ENCODE data around the gene OTUB1.
A peak's percentile ranks its signal among the peaks of the same experiment; 100 is the strongest.
"Not testable (repeated sequence)": the region's sequence is repeated elsewhere in the genome, so short reads cannot be mapped to it uniquely, and the experiment has no call there.

OTUB1 gene, protein sequence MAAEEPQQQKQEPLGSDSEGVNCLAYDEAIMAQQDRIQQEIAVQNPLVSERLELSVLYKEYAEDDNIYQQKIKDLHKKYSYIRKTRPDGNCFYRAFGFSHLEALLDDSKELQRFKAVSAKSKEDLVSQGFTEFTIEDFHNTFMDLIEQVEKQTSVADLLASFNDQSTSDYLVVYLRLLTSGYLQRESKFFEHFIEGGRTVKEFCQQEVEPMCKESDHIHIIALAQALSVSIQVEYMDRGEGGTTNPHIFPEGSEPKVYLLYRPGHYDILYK

DNA sequence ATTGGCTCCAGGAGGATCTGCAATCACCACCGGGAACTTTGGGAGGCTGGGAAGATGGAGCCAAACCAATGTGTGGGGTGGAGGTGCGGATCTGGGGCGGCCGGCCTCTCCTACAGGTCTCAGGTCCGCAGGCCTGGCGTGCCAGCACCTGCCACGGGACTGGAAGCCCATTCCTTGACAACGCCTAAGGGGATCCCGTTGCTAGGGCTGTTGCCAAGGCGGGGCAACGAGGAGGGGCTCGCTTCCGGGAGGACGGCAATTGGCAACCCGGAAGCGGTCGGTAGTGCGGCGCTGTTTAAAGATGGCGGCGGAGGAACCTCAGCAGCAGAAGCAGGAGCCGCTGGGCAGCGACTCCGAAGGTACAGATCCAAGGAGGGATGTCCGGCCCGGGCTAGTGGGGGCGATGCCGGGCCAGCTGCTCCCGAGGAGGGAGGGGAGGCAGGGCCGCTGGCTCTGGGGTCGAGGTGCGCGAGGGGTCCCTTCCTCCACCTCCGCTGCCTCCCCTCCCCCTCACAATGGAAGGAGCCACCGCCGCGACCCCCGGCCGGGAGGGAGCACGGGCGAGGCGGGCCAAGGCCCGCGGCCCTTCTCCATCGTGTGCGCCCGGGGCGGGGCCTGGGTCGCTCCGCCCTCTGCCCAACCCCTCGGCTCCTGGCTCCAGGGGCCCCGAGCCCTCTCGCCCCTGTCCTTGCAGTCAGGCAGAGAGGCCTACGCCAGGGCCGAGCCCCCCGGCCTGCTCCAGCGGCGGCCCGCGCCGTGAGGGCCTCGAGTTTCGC lies at the start of gene OTUB1:
OTUB1 (plus strand) TSS at position 283 of the 776 bp plus-strand sequence; CDS start at position 302, 19 bp downstream.
- DNase-seq (ENCODE audit: low read depth in 2 of 2) = peak; percentile 83 to 86

DNA sequence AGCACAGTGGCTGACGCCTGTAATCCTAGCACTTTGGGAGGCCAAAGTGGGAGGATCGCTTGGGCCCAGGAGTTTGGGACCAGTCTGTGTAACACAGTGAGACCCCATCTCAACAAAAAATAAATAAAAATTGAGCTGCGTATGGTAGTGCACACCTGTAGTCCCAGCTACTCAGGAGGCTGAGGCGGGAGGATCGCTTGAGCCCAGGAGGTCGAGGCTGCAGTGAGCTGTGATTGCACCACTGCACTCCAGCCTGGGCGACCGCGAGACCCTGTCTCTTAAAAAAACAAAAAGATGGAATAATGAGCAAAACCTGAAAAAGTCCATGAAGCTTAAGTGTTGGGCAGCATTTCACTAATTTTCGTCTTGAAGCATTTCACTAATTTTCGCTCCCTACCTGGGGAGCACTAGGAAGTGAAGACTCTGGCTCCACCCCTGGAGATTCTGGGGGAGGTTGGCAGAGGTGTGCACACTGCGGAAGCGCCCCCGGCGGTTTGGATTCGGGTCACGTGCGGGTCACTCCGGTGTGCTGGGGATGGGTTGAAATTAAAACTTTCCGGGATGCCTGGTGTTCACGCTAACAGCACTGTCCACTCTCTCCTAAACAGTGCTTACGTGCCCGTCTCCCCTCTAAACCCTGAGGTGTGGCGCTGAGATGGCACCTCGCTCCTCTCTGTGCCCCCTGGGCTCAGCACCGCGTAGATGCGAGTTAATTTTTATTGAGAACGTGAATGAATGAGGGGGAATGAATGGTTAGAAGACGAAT lies 48.3 kb upstream of the OTUB1 start:
- no peak for DNase-seq (ENCODE audit: low read depth in 2 of 2)

DNA sequence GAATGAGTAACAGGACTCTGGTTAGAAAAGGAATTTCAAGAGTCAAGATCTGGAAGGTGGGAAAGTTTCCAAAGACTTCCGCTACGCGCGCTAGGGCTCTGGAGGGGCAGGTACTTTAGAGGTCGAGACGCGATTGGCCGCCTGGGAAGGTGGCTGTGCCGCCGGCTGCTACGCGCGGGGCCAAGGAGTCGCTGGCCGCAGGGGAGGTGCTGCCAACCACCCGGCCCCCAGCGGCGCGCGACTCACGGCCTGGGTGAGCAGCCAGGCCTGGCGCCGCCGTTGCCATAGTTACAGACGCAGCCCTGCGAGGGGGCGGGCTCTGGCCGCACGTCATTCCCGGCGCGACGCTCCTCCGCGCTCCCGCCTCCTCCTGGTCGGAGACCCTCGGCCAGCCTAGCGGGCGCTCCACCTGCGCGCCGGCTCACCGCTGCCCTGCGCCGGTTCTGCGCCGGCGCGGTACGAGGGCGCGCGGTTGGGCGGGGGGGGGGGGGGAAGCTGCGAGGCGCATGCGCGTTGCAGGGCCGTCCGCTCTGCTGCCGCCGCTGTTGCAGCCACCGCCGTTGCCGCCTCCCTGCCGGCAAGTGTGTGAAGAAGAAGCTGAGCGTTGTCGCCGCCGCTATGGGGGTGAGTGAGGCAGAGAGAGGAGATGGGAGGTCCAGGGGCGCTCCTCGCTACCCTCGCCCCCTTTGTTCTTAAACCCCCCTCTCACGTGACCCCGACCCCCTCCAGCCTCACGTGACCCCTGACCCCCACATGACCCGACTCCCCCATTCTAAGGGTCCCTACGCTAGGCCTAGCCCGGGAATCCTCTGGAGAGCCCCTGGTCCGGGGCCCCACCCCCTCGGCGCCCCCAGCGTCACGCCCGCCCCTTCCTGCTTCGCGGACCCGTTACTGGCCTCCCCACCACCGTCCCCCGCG lies 47.5 kb upstream of the OTUB1 start, which contains the start of gene NAA40:
NAA40 (plus strand) TSS at position 524 of the 918 bp plus-strand sequence; CDS start at position 619, 95 bp downstream.
- DNase-seq (ENCODE audit: low read depth in 2 of 2) = peak; percentile 95 to 96

DNA sequence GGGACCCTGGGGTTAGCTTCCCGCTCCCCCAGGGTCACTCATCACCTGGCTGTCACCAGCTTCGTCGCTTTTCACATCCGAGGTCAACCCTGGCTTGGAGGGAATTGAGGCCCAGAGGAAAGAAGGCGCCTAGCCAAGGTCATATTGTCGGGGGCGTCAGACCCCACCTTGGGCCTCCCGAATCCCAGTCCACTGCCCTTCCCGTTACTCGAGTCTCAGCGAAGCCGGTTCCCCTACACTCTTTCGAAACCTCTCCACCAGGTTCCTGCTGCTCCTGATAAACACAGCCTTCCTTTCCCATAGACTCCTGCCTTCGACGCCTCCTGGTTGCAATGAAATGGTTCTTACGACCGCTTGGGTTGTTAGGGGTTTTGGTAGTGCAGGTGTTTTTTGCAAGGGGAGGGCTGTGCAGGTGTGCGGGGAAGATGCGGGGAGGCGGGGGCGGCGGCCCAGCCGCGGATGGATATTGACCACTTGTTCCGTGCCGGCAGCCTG lies 46.8 kb upstream of the OTUB1 start:
- DNase-seq (ENCODE audit: low read depth in 2 of 2) = no peak

DNA sequence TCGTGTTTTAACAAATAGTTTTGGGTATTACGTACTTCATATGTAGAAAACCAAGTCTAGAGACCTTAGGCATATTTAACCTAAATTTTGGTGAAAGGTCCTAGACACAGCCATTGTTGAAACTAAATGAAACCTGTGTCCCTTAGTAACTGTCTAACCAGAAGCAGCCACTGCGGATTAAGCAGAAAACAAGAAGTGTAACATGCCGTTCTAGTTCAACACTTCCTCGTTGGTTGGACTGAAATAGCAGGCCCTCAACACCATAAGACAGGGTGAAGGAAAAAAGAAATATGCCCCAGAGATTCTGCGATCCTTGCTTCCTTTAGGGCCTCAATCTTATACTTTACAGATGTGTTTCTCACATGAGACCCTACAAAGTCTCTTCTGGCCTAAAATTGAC lies 45.5 kb upstream of the OTUB1 start:
- no peak for DNase-seq (ENCODE audit: low read depth in 2 of 2)

DNA sequence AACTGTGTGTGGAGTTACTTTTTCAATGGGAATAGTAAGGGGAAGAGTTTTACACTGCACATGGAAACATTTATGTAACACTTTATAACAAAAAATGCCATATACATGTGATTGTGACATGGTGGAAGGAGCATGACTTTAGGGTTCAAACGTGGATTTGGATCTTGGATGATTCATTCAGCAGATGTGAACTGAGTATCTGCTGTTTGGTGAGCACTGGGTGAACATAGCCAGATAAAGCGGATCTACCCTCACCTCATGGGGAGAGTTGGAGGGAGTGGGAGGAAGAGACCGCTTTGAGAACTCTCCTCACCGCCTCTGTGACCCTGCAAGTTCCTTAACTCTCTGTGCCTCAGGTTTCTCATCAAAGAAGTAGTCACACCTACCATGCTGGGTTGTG lies 44.3 kb upstream of the OTUB1 start:
- no peak for DNase-seq (ENCODE audit: low read depth in 2 of 2)

DNA sequence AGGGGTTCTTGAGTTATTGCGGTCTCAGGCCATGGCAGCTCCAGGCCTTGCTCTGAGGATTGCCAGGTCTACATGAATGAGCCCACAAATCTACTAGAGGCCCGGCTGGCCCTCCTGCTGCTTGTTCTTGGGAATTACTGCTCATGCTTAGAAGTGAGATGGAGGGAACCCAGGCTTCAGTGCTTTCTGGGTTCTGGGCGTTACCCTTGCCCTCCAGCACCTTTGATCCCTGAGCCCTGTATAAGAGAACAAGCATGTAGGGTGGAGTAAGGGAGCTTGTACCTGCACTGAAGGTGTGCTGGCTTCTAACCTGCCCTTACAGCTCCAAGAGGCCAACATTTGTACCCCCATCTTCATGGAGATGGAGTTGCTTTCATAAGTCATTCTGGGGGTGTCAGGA lies 43.4 kb upstream of the OTUB1 start:
- no peak for DNase-seq (ENCODE audit: low read depth in 2 of 2)

DNA sequence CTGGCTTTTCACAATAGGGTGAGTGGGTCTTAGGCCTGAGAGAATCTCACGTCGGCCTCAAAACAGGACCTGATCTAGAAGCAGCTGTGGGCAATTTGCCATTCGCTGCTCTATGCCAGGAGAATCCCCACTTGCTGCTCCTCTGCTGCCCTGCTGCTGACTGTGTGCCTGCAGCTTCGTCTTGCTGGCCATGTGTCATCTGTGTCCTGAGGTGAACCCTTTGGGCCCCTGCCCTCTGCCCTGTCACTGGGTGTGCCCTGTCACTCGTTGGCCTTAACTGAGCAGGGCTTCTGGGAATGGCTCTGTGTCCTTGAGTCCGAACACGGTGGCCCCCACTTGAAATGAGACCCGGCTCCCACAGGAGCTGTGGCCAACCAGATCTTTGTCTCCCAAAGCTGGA lies 41.3 kb upstream of the OTUB1 start:
- no peak for DNase-seq (ENCODE audit: low read depth in 2 of 2)

DNA sequence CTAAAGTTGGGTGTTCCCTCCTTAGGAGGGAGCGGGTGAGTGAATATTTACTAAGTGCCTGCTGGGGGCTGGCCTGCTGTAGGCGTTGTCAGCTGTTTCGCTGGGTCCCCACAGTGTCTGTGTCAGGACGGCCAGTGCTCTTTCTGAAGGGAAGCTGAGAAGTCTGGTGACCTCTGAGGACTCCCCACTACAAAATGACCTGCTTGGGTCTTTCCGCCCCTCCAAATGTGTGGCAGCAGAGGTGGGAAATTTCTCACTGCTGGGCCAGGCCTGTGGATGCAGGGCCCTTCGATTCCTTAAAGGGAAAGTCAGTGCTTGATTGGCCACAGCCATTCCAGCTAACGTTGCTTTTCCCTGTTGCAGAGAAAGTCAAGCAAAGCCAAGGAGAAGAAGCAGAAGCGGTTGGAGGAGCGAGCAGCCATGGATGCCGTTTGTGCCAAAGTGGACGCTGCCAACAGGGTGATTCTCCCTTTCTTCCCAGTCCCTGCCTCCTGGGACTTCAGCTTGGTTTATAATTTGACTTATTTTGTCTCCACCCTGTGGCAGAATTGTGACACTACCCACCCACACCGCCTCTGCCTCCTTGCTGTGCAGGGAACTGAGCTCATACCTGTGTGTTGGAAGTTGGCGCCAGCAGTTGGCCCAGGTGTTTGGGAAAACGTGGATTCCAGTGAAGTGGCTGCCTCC lies 40.6 kb upstream of the OTUB1 start:
- DNase-seq (ENCODE audit: low read depth in 2 of 2) = no peak

DNA sequence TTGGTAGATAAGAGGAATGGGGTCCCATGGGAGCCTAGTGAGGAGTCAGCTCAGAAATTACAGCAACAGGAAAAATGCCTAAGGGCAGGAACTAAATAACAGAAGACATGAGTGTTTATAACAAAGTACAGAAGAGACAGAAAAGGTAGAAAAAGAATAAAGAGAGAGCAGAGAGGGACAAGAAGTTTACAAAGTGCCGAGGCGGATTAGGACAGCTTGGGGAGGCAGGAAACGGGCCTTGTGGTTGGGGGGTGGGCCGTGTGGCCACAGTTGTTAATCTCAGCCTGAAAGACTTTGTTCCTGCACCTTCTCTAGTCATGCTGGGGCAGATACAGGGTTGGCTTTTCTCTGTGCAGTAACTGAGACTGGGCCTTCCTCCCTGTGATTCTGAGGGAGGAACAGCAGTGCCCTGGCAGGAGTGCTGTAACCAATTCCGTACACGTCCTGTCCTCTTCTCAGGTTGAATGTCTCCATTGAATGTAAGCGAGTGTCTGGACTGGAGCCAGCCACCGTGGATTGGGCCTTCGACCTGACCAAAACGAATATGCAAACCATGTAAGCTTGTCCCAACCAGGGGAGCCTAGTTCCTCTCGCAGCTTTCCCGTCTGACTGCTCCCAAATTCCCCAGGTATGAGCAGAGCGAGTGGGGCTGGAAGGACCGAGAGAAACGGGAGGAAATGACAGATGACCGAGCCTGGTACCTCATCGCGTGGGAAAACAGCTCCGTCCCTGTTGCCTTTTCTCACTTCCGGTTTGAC lies 34.3 kb upstream of the OTUB1 start:
- DNase-seq (ENCODE audit: low read depth in 2 of 2) = no peak

DNA sequence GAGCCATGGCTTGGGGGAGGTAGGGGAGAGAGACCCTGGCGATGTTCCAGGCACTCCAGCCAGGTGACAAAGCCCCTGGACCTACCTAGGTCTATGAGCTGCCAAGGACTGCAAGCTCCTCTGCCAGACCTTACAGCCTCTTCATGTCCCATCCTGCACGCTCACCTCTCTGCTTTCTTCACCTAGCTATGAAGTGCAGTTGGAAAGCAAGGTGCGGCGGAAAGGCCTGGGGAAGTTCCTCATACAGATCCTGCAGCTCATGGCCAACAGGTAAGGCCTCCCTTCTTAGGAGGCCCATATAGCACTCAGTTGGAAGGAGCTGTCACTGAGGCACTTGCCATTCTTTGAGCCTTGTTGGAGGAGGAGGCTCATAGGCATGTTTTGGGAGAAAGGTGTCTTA lies 33.7 kb upstream of the OTUB1 start:
- no peak for DNase-seq (ENCODE audit: low read depth in 2 of 2)

DNA sequence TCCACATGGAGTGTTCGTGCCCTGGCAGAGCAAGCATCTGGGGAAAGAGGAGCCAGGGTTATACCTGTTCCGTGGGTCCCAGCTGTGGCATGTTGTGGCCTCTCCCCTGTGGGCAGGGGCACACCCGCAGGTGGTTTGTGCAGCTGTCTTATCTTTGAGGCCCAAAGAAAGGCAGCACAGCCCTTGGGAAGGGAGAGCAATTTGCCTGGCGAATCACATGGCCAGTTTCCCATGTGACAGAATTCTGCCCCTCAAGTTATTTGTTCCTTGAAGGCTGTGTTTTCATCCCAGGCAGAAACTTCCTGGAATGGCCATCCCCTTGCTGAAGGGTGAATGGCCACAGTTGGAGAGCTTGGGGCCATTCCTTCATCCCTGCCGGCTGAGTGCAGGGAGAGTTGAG lies 28.2 kb upstream of the OTUB1 start:
- DNase-seq (ENCODE audit: low read depth in 2 of 2) = no peak

DNA sequence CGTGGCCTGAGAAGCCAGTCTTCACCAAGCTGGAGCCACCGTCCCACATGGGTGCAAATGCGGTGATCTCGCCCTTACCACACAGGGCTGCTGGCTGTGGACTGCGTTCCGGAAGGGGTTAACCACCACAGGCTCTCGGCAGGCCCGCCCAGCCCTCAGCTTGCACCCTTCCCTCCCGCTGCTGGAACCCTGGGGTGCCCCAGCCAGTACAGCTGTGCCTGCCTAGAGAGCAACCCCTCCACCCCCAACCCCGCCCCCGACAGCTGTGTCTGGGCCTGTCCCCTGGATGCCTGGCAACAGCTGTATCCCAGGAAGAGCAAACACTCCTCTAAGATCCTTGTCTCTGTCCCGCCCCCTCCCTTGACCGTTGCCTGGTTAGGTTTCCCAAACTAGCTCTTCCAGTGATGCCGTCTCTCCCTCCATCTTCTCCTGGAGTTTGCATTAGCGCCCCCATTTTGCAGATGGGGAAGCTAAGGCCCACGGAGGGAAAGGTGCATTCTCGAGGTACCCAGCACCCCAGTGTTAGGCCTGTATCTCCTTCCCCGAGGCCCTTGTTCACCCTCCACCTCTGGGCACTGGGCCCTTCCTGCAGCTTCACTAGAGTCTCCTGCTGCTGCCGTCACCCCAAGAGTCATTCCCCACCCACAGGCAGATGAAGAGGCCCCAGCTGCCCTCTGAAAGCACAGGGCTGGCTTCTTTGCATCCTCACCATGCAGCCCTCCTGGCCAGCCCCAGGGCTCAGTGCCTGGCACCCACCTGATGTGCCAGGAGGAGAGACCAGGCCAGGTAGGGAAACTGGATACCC lies 24.4 kb upstream of the OTUB1 start:
- DNase-seq (ENCODE audit: low read depth in 2 of 2) = no peak

DNA sequence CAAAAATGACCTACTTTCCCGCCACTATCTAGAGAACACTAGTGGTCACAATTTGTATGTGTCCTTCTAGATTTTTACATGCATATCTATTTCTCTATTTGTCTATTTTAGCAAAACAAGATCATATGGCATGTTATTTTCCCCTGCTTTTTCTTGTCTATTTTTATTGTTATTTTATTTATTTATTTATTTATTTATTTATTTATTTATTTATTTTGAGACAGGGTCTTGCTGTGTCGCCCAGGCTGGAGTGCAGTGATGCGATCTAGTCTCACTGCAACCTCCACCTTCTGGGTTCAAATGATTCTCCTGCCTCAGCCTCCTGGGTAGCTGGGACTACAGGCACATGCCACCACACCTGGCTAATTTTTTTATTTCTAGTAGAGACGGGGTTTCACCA lies 22.3 kb upstream of the OTUB1 start:
- not testable (repeated sequence) for DNase-seq (ENCODE audit: low read depth in 2 of 2)

DNA sequence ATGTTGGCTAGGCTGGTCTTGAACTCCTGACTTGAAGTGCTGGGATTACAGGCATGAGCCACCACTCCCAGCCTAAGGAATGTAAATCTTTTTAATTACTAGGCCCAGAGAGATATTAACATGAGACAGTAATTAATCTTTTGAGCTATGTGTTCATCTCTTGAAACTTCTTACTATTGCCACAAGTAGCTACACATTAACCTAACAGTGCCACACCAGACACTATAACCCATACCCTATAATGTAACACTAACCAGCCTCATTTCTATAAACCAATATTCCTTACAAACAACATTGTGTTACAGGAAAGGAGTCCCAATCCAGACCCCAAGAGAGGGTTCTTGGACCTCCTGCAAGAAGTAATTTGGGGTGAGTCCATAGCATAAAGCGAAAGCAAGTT lies 19.8 kb upstream of the OTUB1 start:
- DNase-seq (ENCODE audit: low read depth in 2 of 2) = no peak

DNA sequence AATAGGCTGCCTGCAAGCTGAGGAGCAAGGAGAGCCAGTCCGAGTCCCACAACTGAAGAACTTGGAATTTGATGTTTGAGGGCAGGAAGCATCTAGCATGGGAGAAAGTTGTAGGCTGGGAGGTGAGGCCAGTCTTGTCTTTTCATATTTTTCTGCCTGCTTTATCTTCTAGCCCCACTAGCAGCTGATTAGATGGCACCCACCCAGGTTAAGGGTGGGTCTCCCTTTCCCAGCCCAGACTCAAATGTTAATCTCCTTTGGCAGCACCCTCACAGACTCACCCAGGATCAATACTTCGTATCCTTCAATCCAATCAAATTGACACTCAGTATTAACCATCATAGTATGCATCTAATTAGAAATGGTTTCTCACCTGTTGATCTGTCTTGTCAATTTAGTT lies 16.8 kb upstream of the OTUB1 start:
- DNase-seq (ENCODE audit: low read depth in 2 of 2) = no peak

DNA sequence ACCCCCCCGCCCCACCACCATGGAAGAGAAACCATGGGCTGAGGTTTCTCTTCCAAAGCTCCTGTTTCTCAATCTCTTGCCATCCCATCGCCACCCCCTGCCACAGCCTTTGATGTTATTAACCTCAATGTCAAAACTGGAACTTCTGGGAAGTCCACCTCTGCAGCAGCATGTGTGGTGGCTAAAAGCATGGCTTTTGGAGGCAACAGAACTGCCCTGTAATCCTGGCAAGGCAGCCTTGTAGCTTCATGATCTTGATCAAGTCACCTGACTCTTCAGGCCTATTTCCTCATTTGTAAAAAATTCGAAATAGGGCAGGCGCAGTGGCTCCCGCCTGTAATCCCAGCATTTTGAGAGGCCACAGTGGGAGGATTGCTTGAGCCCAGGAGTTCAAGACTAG lies 15.3 kb upstream of the OTUB1 start:
- no peak for DNase-seq (ENCODE audit: low read depth in 2 of 2)

DNA sequence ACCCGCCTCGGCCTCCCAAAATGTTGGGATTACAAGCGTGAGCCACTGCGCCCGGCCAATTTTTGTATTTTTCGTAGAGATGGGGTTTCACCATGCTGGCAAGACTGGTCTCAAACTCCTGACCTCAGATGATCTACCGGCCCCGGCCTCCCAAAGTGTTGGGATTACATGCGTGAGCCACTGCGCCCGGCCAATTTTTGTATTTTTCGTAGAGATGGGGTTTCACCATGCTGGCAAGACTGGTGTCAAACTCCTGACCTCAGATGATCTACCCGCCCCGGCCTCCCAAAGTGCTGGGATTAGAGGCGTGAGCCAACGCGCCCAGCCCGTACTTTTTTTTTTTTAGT lies 12.4 kb upstream of the OTUB1 start:
- not testable (repeated sequence) for DNase-seq (ENCODE audit: low read depth in 2 of 2)
